ENCODE measurements around the gene ACAD11.
"Not testable (repeated sequence)": the region's sequence is repeated elsewhere in the genome, so short reads cannot be mapped to it uniquely, and the experiment has no call there.

The ACAD11 gene

DNA sequence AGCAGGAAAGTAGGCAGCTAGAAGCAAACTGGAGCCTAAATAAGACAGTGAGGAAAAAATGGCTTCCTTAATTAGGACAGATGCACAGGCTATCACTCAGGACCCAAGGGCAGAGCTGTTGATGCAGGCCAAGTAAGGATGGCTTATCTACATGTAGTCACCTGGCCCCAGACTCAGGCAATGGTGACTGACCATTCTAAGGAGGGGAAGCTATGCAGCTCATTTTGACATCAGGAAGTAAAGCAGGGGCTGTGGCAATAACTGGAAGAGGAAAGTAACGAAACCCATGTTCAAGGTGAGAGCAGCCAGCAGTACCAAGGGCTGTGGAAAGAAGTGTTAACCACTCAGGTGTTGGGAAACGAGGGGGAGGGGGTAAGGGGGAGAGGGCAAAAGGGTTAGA, 16.2 kb downstream of the ACAD11 start:
- DNase-seq, result no peak

DNA sequence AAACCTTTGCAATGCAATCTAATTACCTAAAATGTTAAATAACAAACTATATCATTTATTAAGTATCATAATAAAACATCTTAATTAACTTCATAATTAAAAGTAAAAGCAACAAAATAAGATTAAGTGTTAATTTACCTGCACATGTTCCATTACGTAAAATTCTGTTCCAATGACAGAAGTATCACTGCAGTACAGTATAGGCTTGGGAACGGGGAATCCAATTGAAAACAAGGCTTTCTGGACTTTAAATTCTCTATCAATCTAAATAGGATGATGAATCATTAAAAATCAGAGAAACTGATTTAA, 17.1 kb downstream of the ACAD11 start:
- no peak for DNase-seq

DNA sequence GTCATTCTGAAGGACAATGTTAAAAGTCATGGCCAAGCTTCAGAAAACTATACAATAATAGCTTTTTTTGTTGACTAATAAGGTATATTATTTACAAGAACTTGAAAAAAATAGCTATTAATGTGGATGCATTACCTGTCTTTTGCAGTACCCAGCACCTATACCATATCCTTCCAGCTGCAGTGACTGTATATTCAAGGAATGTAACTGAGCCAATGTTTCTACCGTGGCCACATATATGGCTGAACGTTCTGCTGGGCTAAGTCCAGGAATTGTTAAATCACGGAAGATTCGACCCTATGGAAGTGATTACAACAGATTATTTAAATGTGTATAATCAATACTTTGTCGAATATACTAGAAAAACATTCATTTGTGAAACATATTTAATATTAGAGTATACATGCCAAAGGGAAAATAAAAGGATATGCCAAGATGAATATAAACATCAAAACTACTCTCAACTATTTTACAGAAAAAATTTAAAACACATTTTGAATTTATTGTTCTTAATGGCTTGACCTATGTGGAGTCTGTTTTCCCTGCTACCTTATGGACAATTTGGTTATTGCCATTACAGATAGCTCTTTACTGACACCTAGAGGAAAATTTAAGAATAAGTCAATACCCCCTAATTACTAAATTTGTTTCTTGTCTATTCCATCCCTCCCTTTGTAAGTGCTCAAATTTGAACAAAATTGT, 17.6 kb downstream of the ACAD11 start:
- peak in 1 of 2 donors; percentile 47 for DNase-seq

DNA sequence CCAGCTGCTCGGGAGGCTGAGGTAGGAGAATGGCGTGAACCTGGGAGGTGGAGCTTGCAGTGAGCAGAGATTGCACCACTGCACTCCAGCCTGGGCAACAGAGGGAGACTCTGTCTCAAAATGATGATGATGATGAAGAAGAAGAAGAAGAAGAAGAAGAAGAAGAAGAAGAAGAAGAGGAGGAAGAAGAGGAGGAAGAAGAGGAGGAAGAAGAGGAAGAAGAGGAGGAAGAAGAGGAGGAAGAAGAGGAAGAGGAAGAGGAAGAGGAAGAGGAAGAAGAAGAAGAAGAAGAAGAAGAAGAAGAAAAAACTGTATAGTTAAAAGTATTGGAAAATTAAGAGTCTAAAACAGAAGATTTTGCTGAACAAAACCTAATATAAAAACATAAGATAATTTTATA, 18.2 kb downstream of the ACAD11 start:
- not testable (repeated sequence) for DNase-seq

DNA sequence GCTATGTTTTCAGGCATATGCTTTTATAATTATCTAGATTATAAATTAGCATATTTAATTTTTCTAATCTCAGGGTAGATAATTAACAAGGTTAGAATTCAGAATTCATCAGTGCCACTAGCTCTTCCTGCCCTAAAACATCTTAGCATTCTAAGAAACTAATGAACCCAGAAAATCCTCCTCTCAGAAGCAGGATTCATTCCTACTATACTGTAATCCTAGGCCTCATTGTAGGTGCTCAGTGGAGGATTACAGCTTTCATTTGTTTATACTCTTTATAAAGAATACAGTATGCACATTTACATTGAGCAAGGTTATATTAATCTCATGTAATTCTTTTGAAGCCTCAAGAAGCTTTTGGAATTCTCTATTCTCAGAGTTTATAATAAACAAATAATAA, 20.9 kb downstream of the ACAD11 start:
- no peak for DNase-seq

DNA sequence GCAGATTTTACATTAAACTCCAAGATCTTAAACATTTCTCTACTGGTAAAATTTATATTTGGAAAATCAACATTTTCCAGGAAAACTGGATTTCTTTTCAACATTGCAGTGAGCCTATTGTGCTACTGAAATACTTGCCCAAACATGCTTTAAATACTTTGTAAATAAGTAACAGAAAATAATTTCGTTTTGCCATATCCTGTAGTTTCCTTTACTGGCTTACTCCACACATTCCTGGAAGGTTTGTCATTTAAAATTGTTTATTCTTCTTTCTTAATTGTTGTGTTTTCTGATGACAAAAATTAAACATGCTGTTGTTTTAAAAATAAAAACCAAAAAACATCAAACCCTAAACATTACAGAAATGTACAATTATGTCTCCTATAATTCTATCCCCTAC, 22.0 kb downstream of the ACAD11 start:
- DNase-seq, result no peak

DNA sequence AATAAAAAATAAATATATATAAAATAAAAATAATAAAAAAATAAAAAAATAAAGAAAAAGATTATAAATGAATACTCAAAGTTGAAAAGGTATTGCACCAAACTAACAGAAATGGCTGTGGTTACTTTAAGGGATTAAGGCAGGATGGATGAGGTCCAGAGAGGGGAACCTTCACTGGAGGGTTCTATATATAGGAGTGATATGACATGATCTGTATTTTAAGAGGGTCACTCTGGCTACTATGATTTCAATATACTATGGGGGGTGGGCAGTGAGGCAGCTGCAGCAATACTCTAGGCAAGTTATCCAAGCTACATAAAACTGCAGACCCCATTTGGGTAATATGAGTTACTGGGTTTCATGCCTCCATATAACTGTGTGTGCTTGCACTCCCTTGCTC, 24.6 kb downstream of the ACAD11 start:
- no peak for DNase-seq

DNA sequence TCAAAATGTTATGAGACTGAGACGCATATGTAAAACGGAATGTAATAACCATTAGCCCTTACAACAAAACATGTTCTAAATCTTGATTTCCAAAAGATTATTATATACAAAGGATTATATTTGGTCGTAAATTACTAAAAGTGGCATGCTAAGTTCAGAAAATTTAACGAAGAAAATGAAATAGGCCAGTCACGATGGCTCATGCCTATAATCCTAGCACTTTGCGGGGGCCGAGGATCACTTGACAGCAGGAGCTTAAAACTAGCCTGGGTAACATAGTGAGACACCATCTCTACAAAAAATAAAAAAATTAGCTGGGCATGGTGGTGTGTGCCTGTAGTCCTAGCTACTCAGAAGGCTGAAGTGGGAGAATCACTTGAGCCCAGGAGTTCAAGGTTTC, 29.0 kb downstream of the ACAD11 start:
- no peak for DNase-seq

DNA sequence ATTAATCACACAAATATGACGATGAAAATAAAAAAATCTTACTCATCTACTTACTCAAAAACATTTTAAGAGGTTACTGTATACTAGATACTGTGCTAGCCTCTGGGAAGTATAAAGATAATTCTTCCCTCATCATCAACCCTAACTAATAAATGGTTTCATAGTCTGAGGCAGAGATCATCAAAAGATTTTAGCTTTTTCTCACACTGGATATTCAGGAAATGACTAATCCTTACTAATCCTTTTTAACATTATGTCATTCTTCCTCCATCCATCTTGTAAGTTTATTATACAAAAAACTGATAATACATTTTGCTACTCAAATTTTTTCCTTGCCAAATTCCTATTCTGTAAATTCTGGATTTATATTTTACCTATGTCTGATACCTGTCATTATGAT, 29.7 kb downstream of the ACAD11 start:
- no peak for DNase-seq

DNA sequence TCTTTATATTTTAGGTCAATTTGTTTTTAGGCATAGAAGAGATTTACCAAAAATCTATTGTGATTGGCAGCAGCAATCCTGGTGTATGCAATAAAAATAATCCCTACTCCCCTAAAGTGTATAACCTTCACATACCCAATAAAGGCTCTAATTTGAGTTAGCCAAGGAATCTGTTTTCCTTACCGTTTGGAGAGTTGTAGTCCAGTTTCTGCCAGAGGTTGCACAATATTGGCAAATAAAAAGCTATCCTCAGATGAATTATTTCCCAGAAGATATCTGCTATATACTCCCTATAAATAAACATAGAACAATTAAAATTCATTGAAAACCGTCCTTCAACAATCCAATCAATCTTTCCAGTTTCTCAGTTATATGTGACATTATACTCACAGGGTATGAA, 31.5 kb downstream of the ACAD11 start:
- DNase-seq, result no peak

DNA sequence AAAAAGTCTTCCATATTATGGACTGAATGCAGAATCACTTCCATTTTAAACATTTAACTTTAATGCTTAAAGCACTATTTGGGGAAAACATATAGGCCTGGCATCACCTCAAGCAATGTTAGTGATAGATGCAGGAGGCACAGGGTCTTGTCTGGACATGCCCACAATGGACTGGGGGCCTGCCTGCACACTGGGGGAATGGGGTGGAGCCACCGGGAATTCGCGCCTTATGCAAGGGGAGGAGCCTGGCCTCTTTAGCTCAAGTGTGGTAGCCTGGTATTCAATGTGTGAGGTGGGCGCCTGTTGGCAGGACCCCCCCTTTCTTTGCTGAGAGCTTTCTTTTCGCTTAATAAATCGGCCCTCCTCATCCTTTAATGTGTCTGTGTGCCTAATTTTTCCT, 32.7 kb downstream of the ACAD11 start:
- DNase-seq, result no peak

DNA sequence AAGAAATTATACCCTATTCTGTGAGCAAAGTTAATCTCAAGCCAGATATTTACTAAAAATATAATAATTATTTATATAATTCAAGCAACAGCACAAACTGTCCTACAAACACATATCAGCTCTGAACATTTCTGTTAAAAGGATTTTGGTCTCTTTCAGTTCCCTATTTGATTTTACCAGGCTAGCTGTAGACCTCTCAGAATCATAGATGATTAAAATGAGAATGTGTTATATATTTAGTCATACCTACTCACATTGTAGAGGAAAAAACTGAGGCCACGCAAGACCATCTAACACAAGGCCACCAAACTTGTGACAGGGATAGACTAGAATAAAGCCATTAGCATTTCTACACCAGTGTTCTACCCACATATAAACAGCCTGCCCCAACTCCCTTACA, 34.0 kb downstream of the ACAD11 start:
- DNase-seq, result no peak

DNA sequence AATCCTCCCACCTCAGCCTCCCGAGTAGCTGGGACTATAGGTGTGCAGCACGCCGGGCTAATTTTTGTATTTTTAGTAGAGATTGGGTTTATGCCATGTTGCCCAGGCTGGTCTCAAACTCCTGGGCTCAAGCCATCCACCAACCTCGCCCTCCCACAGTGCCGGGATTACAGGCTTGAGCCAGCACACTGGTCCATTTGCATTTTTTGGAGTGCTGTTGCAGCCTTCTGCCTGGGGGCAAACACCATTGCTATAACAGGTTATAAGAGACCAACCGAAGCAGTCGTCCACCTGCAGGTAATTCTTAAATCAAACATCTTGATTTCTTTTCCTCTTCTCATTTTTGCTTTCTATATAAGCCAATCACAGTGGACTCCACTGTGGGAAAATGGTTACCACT, 34.8 kb downstream of the ACAD11 start:
- DNase-seq, result no peak

DNA sequence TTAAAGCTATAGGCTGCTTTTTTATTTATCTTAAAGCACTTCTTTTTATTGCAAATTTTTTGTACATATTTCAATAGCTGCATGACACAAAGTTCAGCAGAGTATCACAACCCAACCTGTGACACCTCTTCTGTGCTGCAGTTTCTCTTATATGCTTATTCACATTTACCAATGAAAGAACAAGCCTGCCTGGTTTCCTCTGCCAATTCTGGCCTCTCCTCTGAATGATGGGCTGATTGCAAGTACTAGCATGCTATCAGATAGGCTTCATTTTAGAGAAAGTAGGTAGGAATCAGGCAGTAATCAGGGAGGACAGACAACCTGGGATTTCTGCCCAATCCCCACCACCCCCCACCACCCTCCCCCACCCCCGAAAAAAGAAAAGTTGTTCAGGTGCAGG, 36.0 kb downstream of the ACAD11 start:
- DNase-seq, result no peak

DNA sequence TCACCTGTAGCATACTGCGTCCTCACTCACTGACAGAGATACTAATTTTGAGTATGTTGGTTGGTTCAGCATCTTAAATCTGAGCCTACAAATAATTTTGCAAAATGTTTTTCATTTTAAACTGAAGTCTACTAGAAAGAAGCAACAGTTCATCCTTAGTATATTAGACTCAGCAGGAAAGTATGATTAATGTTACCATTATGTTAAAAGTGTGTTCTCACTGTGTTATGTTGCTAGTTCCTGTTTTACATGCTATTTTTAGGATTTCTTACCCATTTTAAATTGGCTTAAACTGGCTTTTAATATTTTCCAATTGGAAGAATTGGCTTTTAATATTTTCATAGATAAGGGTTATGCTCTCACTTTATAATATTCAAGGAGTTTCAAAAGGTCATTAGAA, 36.8 kb downstream of the ACAD11 start:
- DNase-seq, result no peak

DNA sequence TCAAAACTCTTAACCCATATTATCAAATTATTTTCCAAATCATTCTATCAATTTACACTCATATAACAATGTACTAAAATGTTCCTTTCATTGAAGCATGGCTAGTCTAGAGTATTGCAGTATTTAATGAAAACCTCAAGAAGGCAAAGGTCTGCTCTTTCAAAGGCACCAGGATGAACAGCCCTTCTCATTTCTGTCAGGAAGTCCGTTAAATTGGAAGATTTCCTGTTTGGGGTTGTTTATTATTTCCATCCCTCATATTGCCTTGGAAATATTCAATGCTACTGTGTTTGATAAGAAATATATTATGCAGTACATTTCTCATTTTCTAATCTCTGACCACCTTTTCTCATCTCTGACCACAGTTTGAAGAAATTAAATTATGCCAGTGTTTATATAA, 37.5 kb downstream of the ACAD11 start:
- DNase-seq, result no peak

DNA sequence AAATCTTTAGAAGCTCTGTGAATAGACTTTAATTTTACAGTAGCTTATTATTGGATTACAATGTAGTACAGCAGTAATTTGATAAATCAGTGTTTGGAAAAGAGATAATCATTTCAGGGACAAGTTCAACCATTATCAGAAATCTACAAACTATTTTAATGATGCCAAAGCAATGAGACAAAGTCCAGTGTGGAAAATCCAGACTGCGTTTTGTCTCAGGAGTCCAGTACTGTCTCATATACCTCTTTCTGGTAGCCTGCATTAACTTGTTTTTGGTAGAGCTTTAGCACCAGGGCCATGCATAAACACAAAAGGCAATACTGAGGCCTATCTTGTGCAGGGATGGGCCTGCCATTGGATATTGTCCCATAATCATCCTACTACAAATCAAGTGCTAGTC, 42.8 kb downstream of the ACAD11 start:
- DNase-seq, result no peak

DNA sequence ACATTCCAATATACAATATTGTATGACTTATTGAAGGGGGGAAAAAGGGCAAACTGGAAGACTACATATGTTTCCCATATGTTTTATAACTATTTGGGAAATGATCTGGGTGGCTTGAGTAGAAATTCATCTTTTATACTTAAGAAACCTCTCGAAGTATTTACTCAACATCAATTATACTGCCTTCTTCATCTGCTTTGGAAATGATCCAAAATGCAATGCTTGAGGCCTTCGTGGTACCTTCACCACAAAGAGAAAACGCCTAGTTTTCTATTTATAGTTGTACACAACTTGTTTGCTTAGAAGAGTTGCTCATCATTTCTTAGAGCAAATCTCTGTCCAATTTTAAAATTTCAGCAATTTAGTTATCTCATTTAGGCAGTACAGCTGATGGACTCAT, 43.7 kb downstream of the ACAD11 start:
- DNase-seq, result no peak

DNA sequence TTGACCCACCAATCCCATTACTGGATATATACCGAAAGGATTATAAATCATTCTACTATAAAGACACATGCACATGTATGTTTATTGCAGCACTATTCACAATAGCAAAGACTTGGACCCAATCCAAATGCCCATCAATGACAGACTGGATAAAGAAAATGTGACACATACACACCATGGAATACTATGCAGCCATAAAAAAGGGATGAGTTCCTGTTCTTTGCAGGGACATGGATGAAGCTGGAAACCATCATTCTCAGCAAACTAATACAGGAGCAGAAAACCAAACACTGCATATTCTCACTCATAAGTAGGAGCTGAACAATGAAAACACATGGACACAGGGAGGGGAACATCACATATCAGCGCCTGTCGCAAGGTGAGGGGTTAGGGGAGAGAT, 44.3 kb downstream of the ACAD11 start:
- not testable (repeated sequence) for DNase-seq

DNA sequence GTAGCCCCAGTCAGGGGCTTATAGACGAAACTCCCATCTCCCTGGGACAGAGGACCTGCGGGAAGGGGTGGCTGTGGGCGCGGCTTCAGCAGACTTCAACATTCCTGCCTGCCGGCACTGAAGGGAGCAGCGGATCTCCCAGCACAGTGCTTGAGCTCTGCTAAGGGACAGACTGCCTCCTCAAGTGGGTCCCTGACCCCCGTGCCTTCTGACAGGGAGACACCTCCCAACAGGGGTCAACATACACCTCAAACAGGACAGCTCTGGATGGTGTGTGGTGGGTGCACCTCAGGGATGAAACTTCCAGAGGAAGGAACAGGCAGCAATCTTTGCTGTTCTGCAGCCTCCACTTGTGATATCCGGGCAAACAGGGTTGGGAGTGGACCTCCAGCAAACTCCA, 53.0 kb downstream of the ACAD11 start:
- not testable (repeated sequence) for DNase-seq

DNA sequence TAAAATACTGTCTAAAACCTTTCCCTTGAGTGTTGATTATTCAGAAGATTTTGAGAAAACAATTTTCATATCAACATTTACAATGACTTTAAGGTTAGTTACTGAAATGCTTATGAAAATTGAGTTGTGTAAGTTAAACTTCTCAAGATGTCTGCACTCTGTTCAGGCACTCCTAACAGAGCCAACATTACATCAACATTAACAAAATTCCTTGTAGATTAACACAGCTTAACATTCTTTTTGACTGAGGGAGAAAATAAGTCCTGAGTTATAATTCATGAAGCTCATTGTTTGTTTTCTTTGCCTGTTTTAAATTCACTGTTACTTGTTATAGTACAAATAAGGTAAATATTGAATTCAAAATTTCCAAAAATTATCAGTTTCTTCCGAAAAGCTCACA, 53.5 kb downstream of the ACAD11 start:
- no peak for DNase-seq

DNA sequence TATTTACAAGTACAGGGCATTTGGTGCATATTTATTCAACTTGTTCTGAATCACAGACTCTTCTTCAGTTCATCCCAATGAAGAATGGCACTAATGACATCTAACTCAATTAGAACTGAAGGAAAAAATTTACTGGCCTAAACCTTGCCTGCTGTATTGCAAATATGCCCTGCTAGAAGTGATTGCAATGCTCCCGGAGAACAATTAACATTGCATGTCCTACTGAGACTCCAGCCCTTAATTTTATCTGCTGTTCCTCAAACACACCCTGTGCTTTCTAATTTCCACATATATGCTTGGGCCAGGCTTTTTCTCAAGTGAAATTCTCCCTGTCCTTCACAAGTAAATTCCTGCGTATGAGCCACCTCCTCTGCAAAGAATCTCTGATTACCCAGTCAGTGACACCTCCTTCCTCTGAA, 54.2 kb downstream of the ACAD11 start:
- DNase-seq, result no peak

DNA sequence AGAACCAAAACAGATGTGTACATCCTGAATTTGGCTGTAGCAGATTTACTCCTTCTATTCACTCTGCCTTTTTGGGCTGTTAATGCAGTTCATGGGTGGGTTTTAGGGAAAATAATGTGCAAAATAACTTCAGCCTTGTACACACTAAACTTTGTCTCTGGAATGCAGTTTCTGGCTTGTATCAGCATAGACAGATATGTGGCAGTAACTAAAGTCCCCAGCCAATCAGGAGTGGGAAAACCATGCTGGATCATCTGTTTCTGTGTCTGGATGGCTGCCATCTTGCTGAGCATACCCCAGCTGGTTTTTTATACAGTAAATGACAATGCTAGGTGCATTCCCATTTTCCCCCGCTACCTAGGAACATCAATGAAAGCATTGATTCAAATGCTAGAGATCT, 59.0 kb downstream of the ACAD11 start:
- DNase-seq, result not testable (repeated sequence)

DNA sequence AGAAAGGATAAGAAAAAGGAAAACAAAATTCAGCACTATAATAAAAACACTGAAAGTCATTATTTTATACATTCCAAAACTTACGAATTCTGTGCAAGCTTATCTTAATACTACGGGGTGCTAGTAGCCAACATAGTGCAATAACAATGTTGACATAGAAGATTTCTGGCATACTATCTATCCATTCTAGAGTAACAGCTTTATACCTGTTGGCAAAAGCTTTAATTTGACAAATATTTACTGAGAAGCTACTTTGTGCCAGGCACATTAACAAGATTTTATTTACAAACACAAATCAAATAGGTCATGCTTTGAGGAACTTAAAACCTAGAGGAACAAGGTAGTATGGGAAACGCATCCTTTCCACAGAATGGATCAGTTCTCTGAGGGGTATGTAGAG, 61.4 kb downstream of the ACAD11 start:
- no peak for DNase-seq

DNA sequence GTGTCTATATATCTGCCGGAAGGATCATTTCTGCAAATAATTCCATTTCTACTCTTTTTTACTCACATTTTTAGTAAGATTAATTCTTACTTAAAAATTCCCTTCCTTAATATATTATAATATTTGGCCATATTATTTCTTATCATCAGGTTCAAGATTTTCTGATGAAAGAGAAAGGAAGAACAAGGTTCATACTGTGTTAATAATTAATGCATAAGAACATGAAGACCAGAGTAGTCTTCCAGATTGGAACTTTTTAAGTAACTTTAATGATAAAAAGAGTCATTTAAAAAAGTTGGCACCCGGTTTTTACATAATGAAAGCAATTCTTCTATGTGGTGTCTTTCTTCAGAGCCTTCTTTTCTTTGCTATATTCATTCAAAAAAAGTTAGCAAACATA, 61.9 kb downstream of the ACAD11 start:
- DNase-seq, result no peak

Measured in CD4-positive, alpha-beta T cell treated with Interferon alpha-2 for 1 hour (primary cell).